Prostate gland (tissue), 2 donors: Measurements from ENCODE around the gene ACSM3.

Experiments used
- CTCF ChIP-seq, 4 experiments: fragments of 200-600 bp in 2 of 4; fragments of 450-650 bp in 2 of 4; sonication (generic) in 2 of 4; IDR thresholded peaks; 1 replicate in 3 of 4; 2 replicates in 1 of 4; pipeline ENCODE4 v1.5.1; 2016 to 2019; ENCODE audit warnings: antibody characterized with exemption in 4 of 4, mild to moderate bottlenecking in 2 of 4, moderate library complexity in 2 of 4
- POLR2A ChIP-seq: fragments of 450-650 bp; IDR thresholded peaks from one replicate; pipeline ENCODE4 v1.6.1; 2016; ENCODE audit warnings: antibody characterized with exemption, mild to moderate bottlenecking
- POLR2AphosphoS5 ChIP-seq: sonication (generic); formaldehyde crosslinking; IDR thresholded peaks from one replicate; pipeline ENCODE4 v1.6.1; 2017; ENCODE audit warnings: antibody characterized with exemption

GRCh38 chr16:20734782-20735181 lies 29.0 kb upstream of the ACSM3 start:
- TF ChIP-seq CTCF (IDR thresholded peaks at IDR 0.05) = no peak
- TF ChIP-seq POLR2AphosphoS5 = no peak
- no peak for TF ChIP-seq POLR2A
